HL-60 (cell line): ENCODE results near the gene TMPRSS4.

Source experiments
- CTCF ChIP-seq: IDR thresholded peaks from one replicate; pipeline ENCODE4 v1.5.1; 2011; ENCODE audit warnings: low read length, control low read depth, inconsistent platforms; ENCODE audit not compliant: insufficient read depth
- POLR2AphosphoS5 ChIP-seq: IDR thresholded peaks from 2 replicates; pipeline ENCODE4 v1.6.1; 2012; ENCODE audit warnings: low read depth
- SPI1 ChIP-seq: IDR thresholded peaks from 2 replicates; pipeline ENCODE4 v1.6.1; 2012; ENCODE audit warnings: low read depth, mild to moderate bottlenecking, borderline replicate concordance

- TF ChIP-seq CTCF (no peak), POLR2AphosphoS5 (no peak), SPI1 (no peak)
Measured at GRCh38 chr11:118046051-118046963, 30.6 kb upstream of the TMPRSS4 start.
